Lower leg skin (tissue), 3 donors: ENCODE data around the gene LIN37.

Experiments
- CTCF ChIP-seq, 3 donors: fragments of 450-650 bp; IDR thresholded peaks; one replicate each; pipeline ENCODE4 v1.5.1; 2016; ENCODE audit warnings: antibody characterized with exemption in 3 of 3, mild to moderate bottlenecking in 3 of 3, moderate library complexity in 2 of 3
- POLR2A ChIP-seq, 2 donors: fragments of 450-650 bp; IDR thresholded peaks; one replicate each; pipeline ENCODE4 v1.6.1; 2016 to 2017; ENCODE audit warnings: antibody characterized with exemption in 2 of 2, mild to moderate bottlenecking in 1 of 2, moderate library complexity in 1 of 2

GRCh38 chr19:35708391-35708790, 40.0 kb upstream of the LIN37 start:
- TF ChIP-seq CTCF (IDR thresholded peaks at IDR 0.05) (no peak), POLR2A (IDR thresholded peaks at IDR 0.05) (no peak)
